HEK293 (cell line): ENCODE data around the gene SENP7.

ENCODE experiments used
- CTCF ChIP-seq: fragments of 450-650 bp; formaldehyde crosslinking; IDR thresholded peaks from 2 replicates; pipeline ENCODE4 v1.5.1; 2016; ENCODE audit warnings: missing biosample characterization, missing genetic modification characterization
- ZNF114 ChIP-seq: fragments of 450-650 bp; formaldehyde crosslinking; IDR thresholded peaks from 2 replicates; pipeline ENCODE4 v1.5.0; 2017; ENCODE audit warnings: missing biosample characterization, missing genetic modification characterization
- ZNF366 ChIP-seq: fragments of 450-650 bp; formaldehyde crosslinking; conservative IDR thresholded peaks from 2 replicates; pipeline ENCODE4 v1.5.1; 2016; ENCODE audit warnings: missing biosample characterization, missing genetic modification characterization
- TF ChIP-seq, protein P1 (sequence below): fragments of 450-650 bp; formaldehyde crosslinking; IDR thresholded peaks from 2 replicates; pipeline ENCODE4 v1.5.1; 2016; ENCODE audit warnings: missing biosample characterization, missing genetic modification characterization
- TF ChIP-seq, protein P2 (sequence below): fragments of 450-650 bp; formaldehyde crosslinking; IDR thresholded peaks from 2 replicates; pipeline ENCODE4 v1.5.1; 2017; ENCODE audit warnings: missing biosample characterization, mild to moderate bottlenecking, missing genetic modification characterization, moderate library complexity

DNA sequence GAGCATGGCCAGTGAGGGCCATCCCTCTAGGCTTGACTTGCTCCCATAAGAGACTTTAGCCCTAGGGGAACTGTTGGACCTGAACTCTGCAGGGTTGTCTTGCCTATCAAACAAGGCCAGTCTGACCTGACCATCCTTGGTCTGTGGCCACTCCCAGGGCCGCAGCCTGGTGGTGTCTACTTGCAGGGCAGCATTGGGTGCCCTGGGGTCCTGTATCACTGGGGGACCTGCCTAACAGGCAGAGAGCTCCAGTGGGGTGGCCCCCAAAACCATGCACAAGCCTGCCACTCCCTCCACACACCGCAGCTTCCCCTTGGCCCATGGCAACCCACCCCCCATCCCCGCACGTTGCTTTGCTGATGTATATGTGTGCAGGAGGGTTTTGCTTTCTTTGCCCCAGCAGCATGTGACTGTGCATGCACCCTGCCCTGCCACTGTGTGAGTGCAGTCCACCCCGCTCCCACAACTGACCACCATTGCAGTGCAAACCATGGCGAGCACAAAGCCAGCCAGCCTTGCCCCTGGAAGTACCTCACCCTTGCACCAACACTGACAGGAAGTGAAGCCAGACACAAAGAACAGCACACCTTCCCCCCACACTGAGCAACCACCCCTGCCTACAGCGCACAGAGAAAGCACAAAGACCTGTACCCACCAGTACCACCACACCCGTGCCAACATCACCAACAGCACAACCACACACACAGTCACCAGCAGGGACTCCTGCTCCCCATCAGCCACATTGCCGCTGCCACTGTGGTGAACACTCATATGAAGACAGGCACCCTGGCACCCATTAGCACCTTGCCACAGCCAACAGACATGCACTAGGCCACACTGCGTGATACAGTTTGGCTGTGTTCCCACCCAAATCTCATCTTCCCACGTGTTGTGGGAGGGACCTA lies 88.8 kb downstream of the SENP7 start:
- TF ChIP-seq, protein P1, sequence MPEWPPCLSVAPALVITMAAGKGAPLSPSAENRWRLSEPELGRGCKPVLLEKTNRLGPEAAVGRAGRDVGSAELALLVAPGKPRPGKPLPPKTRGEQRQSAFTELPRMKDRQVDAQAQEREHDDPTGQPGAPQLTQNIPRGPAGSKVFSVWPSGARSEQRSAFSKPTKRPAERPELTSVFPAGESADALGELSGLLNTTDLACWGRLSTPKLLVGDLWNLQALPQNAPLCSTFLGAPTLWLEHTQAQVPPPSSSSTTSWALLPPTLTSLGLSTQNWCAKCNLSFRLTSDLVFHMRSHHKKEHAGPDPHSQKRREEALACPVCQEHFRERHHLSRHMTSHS (tag by site-specific recombination): no peak
- TF ChIP-seq, protein P2, sequence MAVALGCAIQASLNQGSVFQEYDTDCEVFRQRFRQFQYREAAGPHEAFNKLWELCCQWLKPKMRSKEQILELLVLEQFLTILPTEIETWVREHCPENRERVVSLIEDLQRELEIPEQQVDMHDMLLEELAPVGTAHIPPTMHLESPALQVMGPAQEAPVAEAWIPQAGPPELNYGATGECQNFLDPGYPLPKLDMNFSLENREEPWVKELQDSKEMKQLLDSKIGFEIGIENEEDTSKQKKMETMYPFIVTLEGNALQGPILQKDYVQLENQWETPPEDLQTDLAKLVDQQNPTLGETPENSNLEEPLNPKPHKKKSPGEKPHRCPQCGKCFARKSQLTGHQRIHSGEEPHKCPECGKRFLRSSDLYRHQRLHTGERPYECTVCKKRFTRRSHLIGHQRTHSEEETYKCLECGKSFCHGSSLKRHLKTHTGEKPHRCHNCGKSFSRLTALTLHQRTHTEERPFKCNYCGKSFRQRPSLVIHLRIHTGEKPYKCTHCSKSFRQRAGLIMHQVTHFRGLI: no peak
- no peak for TF ChIP-seq CTCF (tag by site-specific recombination)
- TF ChIP-seq ZNF114: no peak
- TF ChIP-seq ZNF366 (tag by site-specific recombination): no peak
